AG04449 (cell line): ENCODE measurements around the gene THOC6.

ENCODE experiments used
- CTCF ChIA-PET: fragments of 350-600 bp; formaldehyde crosslinking; extraction: SDS; loops from one replicate; lab custom pipeline; 2021; ENCODE audit warnings: antibody characterized with exemption; lab: Yijun Ruan, JAX
- POLR2A ChIA-PET: fragments of 400-600, 350-600 bp; formaldehyde crosslinking; extraction: SDS; loops from one replicate; lab custom pipeline; 2020; ENCODE audit warnings: antibody characterized with exemption, inconsistent platforms; lab: Yijun Ruan, JAX
- DNase-seq: peaks from one replicate; pipeline ENCODE4 v3.0.0-alpha.2; 2010; ENCODE audit warnings: low read depth, low spot score
- H3K4me3 ChIP-seq: 2 replicates; pipeline ENCODE4 v1.5.1; 2011; ENCODE audit warnings: low read depth, mild to moderate bottlenecking, control low read depth, low read length
- TF ChIP-seq, protein P1 (sequence below): IDR thresholded peaks from one replicate; pipeline ENCODE4 v1.5.1; 2011; ENCODE audit warnings: mild to moderate bottlenecking, moderate library complexity, low read length, control low read depth, inconsistent platforms; ENCODE audit not compliant: insufficient read depth; ENCODE audit errors: missing control alignments

The THOC6 gene

DNA sequence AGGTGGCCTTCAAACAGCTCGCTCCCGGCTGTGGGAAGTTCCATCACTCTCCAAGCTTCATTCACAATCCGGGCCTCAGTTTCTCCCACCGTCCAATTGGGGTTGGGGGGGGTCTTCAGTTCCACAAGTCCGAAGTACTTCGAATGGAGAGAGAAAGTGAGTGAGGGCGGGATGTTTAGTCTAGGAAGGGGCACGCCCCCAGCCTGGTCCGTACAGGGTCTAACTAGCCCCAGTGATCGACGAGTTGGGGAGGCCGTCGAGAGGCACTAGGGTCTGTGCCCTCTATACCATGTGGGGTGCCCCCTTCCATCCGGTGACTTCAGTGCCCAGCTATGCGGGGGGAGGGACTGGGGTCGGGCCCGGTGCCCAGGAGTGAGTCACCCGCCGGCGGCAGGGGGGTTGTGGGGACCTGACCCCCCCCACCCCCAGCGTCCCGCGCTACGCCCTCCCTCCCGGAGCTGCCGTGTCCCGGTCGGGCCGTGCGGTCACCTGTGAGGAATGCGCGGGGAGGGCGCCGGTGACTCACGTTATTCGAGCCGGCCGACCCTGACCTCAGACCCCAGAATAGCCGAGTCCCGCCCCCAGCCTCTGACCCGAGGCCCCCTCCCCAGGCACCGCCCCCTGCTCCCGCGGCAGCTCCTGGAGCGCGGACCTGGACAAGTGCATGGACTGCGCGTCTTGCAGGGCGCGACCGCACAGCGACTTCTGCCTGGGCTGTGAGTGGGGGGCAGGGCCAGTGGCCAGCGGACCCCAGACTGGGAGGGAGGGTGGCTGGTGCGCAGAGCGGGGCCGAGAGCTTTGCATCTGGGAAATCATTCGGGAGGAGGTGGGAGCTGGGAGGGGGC is 3.0 kb upstream of the THOC6 start:
- ChIA-PET CTCF (interaction anchor here (0.7 to 6.5 kb wide), 7 partner anchors 9 to 108 kb away, joined by 3 to 71 read pairs (median 5); partner anchors contain the start of gene CLDN9), POLR2A (interaction anchor here (0.6 to 5.7 kb wide), 15 partner anchors 8 to 177 kb away, joined by 3 to 40 read pairs (median 5); partner anchors contain the start of gene ZNF213)
- peak overlapping the region; percentile 98 for H3K4me3 ChIP-seq
- DNase-seq: no peak
- TF ChIP-seq, protein P1, sequence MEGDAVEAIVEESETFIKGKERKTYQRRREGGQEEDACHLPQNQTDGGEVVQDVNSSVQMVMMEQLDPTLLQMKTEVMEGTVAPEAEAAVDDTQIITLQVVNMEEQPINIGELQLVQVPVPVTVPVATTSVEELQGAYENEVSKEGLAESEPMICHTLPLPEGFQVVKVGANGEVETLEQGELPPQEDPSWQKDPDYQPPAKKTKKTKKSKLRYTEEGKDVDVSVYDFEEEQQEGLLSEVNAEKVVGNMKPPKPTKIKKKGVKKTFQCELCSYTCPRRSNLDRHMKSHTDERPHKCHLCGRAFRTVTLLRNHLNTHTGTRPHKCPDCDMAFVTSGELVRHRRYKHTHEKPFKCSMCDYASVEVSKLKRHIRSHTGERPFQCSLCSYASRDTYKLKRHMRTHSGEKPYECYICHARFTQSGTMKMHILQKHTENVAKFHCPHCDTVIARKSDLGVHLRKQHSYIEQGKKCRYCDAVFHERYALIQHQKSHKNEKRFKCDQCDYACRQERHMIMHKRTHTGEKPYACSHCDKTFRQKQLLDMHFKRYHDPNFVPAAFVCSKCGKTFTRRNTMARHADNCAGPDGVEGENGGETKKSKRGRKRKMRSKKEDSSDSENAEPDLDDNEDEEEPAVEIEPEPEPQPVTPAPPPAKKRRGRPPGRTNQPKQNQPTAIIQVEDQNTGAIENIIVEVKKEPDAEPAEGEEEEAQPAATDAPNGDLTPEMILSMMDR: no peak

DNA sequence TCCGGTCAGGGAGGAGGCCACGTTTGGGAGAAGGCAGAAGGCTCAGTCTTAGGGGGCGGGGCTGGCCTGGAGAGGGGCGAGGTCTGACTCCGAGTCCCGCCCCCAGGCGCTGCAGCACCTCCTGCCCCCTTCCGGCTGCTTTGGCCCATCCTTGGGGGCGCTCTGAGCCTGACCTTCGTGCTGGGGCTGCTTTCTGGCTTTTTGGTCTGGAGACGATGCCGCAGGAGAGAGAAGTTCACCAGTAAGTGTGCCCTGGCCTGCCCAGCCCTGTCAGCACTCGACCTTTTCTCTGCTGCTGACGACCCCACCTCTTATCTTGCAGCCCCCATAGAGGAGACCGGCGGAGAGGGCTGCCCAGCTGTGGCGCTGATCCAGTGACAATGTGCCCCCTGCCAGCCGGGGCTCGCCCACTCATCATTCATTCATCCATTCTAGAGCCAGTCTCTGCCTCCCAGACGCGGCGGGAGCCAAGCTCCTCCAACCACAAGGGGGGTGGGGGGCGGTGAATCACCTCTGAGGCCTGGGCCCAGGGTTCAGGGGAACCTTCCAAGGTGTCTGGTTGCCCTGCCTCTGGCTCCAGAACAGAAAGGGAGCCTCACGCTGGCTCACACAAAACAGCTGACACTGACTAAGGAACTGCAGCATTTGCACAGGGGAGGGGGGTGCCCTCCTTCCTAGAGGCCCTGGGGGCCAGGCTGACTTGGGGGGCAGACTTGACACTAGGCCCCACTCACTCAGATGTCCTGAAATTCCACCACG is 2.2 kb upstream of the THOC6 start:
- peak; percentile 75 for DNase-seq
- H3K4me3 ChIP-seq: peak overlapping the region; percentile 98
- ChIA-PET CTCF (interaction anchor here (0.7 to 6.5 kb wide), 4 partner anchors 10 to 108 kb away, joined by 3 to 71 read pairs (median 6); no protein-coding TSS in a partner anchor), POLR2A (interaction anchor here (0.8 to 5.7 kb wide), 10 partner anchors 10 to 136 kb away, joined by 3 to 40 read pairs (median 7); no protein-coding TSS in a partner anchor)
- TF ChIP-seq, protein P1: peak; percentile 71

DNA sequence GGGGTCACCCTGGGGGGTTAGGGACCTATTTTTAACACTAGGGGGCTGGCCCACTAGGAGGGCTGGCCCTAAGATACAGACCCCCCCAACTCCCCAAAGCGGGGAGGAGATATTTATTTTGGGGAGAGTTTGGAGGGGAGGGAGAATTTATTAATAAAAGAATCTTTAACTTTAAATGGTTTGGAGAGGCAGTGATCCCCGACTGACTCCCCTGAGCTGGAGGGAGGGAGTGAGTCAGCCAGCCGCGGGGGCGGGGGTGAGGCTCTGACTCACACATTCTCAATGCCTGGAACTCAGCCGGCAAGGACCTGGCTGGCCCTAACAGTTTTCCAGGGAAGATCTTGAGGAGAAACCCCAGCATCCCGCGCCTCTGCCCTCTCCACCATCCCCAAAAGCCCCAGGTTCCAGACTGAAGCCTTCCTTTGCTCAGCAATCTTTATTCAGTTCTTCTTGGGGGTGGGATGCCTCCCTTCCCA is 1.6 kb upstream of the THOC6 start:
- POLR2A ChIA-PET: interaction anchor here (0.9 to 5.7 kb wide), 7 partner anchors 10 to 110 kb away, joined by 3 to 40 read pairs (median 7); no protein-coding TSS in a partner anchor
- peak overlapping the region; percentile 98 for H3K4me3 ChIP-seq

DNA sequence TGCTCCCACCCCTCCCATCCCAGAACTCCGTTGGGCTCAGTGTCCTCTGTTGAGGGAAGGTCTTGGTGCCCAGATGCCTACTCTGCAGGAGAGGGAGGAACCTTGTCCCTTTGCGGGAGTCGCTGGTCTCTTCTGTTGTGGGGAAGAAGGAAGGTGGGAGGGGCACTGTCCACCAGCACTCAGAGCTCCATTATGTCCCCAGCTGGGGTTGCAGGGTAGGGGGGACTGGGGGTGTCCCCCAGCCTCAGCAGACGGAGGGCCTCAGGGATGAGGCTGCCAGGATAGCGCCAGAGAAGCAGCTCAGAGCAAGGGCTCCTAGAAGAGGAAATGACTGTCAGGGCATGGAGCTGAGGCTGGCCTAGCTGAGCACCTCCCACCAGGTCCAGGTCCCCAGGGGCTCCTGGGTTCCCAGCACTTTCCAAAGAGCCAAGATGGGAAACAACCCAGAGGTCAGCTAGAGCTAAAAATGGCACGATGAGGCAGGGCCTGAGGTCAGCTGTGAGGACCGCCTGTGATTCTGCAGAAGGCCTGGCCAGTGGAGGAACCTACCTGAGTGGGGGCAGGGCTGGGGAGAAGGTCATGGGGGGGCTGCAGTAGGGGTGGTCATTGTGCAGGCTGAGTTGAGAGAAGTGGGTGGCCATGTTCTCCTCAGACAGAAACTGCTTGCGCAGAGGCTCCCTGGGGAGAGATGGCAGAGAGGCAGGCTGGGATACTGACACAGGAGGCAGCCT is 986 bp upstream of the THOC6 start:
- TF ChIP-seq, protein P1: no peak
- DNase-seq: no peak
- ChIA-PET POLR2A (interaction anchor here (0.6 to 5.7 kb wide), 8 partner anchors 9 to 112 kb away, joined by 3 to 40 read pairs (median 4); partner anchors contain the start of gene ZNF213), CTCF (interaction anchor here (1.2 to 6.5 kb wide), 3 partner anchors 9 to 37 kb away, joined by 4 to 71 read pairs (median 5); no protein-coding TSS in a partner anchor)
- H3K4me3 ChIP-seq: peak overlapping the region; percentile 75

More for the DNA sequence above, 1.6 kb upstream of the THOC6 start:
- peak; percentile 83 for DNase-seq
- CTCF ChIA-PET: interaction anchor here (2.2 to 6.5 kb wide), 2 partner anchors 9 to 38 kb away, joined by 5 to 71 read pairs; no protein-coding TSS in a partner anchor
- TF ChIP-seq, protein P1: no peak

DNA sequence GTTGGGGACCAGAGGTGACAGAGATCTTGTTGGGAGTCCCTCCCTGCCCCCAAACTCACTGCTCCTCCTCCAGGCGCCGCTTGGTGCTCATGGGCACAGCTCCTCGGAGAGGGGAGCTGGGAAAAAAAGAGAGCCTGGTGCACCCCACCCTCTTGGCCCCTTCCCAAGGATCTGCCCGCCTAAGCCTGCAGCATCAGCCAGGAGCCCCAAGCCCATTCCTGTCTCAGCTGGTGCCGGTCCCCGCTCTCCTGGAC is 493 bp upstream of the THOC6 start:
- DNase-seq: no peak
- ChIA-PET POLR2A (interaction anchor here (0.6 to 5.7 kb wide), 6 partner anchors 8 to 111 kb away, joined by 3 to 40 read pairs (median 6); partner anchors contain the start of gene ZNF213), CTCF (interaction anchor here (1.2 to 6.5 kb wide), 2 partner anchors 8 to 36 kb away, joined by 4 to 71 read pairs; no protein-coding TSS in a partner anchor)
- TF ChIP-seq, protein P1: no peak
- peak overlapping the region; percentile 75 for H3K4me3 ChIP-seq
